Subcutaneous adipose tissue (tissue), 4 donors: ENCODE data around the gene KRTAP5-9. TPM values are rescaled to one million over a fixed set of nuclear protein-coding genes. Genes with fewer than 3 reads are reported as not detected.
"Not testable (repeated sequence)": the region's sequence is repeated elsewhere in the genome, so short reads cannot be mapped to it uniquely, and the experiment has no call there.

ENCODE experiments used
- CTCF ChIP-seq: fragments of 450-650 bp; IDR thresholded peaks from one replicate; pipeline ENCODE4 v1.5.1; 2016; ENCODE audit warnings: low read depth, mild to moderate bottlenecking, control low read depth, antibody characterized with exemption, moderate library complexity
- total RNA-seq, 4 donors: library from RNA; depleted of rRNA; stranded (reverse); fragments of >200 nt; gene quantifications; one replicate each; pipeline ENCODE4 v1.1.0, GENCODE V29; 2016

KRTAP5-9 gene
- total RNA-seq, 4 donors from 2014 or later, result 0.75 to 1.0 TPM; not detected in 2

- TF ChIP-seq CTCF, result not testable (repeated sequence)
These were observed 10.1 kb upstream of the KRTAP5-9 start, which contains the start of gene KRTAP5-8 for GRCh38 chr11:71537977-71538665. TSS of gene KRTAP5-8 (plus strand) at chr11:71538025. CDS start at chr11:71538056, 31 bp downstream.

GRCh38 chr11:71538666-71538990 is 9.6 kb upstream of the KRTAP5-9 start:
- no peak for TF ChIP-seq CTCF

- no peak for TF ChIP-seq CTCF
These were observed 9.2 kb upstream of the KRTAP5-9 start for GRCh38 chr11:71539017-71539416.

GRCh38 chr11:71542382-71542781 is 5.8 kb upstream of the KRTAP5-9 start:
- no peak for TF ChIP-seq CTCF

GRCh38 chr11:71542879-71543777 is 5.1 kb upstream of the KRTAP5-9 start:
- no peak for TF ChIP-seq CTCF

GRCh38 chr11:71543866-71544265 is 4.4 kb upstream of the KRTAP5-9 start:
- no peak for TF ChIP-seq CTCF

GRCh38 chr11:71544525-71545214 is 3.5 kb upstream of the KRTAP5-9 start:
- TF ChIP-seq CTCF, result no peak
